AG10803 (cell line): Measurements from ENCODE around the gene KCNN3.

Experiments used
- DNase-seq: peaks from one replicate; pipeline ENCODE4 v3.0.0; 2010; ENCODE audit warnings: low read depth
- H3K4me3 ChIP-seq: 2 replicates; pipeline ENCODE4 v1.5.1; 2011; ENCODE audit warnings: mild to moderate bottlenecking, low read length, control low read depth
- CTCF ChIP-seq: conservative IDR thresholded peaks from 2 replicates; pipeline ENCODE4 v1.5.1; 2011; ENCODE audit warnings: mild to moderate bottlenecking, low read length, control low read depth, inconsistent platforms

The KCNN3 gene

GRCh38 chr1:154833209-154833608 lies 36.9 kb downstream of the KCNN3 start:
- DNase-seq, result no peak
- no peak for TF ChIP-seq CTCF
- H3K4me3 ChIP-seq, result no peak overlapping the region

GRCh38 chr1:154832384-154832783 lies 37.7 kb downstream of the KCNN3 start:
- no peak for TF ChIP-seq CTCF
- no peak overlapping the region for H3K4me3 ChIP-seq
- DNase-seq, result no peak

GRCh38 chr1:154831462-154831861 lies 38.6 kb downstream of the KCNN3 start:
- H3K4me3 ChIP-seq, result no peak overlapping the region
- no peak for DNase-seq
- TF ChIP-seq CTCF, result no peak

- DNase-seq, result no peak
- no peak for TF ChIP-seq CTCF
- no peak overlapping the region for H3K4me3 ChIP-seq
Observed at GRCh38 chr1:154829062-154829461, 41.0 kb downstream of the KCNN3 start.

- DNase-seq, result no peak
- no peak for TF ChIP-seq CTCF
- no peak overlapping the region for H3K4me3 ChIP-seq
Observed at GRCh38 chr1:154824179-154825000, 45.7 kb downstream of the KCNN3 start.

GRCh38 chr1:154822717-154823116 lies 47.4 kb downstream of the KCNN3 start:
- TF ChIP-seq CTCF, result no peak
- H3K4me3 ChIP-seq, result no peak overlapping the region
- DNase-seq, result no peak

GRCh38 chr1:154822233-154822632 lies 47.8 kb downstream of the KCNN3 start:
- DNase-seq, result no peak
- TF ChIP-seq CTCF, result no peak
- no peak overlapping the region for H3K4me3 ChIP-seq
